BJ (cell line): ENCODE data around the gene PPP1R2. TPM values are rescaled to one million over a fixed set of nuclear protein-coding genes. Genes with fewer than 3 reads are reported as not detected.

Experiments
- CTCF ChIA-PET: fragments of 350-600 bp; formaldehyde crosslinking; extraction: SDS; loops from one replicate; lab custom pipeline; 2021; ENCODE audit warnings: antibody characterized with exemption, inconsistent platforms; lab: Yijun Ruan, JAX
- POLR2A ChIA-PET: fragments of 300-600 bp; sonication (Branson Sonifier 250); formaldehyde crosslinking; extraction: SDS; loops from one replicate; lab custom pipeline; 2021; ENCODE audit warnings: antibody characterized with exemption; lab: Charles Lee
- DNase-seq: peaks from one replicate; pipeline ENCODE4 v3.0.0-alpha.2; 2011; ENCODE audit warnings: low read depth
- H3K27me3 ChIP-seq: 2 replicates; pipeline ENCODE4 v1.6.0; 2011; ENCODE audit warnings: low read length; ENCODE audit not compliant: control insufficient read depth, insufficient read depth
- H3K36me3 ChIP-seq: 2 replicates; pipeline ENCODE4 v1.5.1; 2011; ENCODE audit warnings: low read length; ENCODE audit not compliant: control insufficient read depth, insufficient read depth
- H3K4me3 ChIP-seq: 2 replicates; pipeline ENCODE4 v1.5.1; 2011; ENCODE audit warnings: low read depth, mild to moderate bottlenecking, control low read depth, low read length
- CTCF ChIP-seq: IDR thresholded peaks from 2 replicates; pipeline ENCODE4 v1.5.1; 2011; ENCODE audit warnings: low read depth, mild to moderate bottlenecking, control low read depth, inconsistent platforms, low read length, moderate library complexity; ENCODE audit not compliant: insufficient read depth
- polyA plus RNA-seq: library from polyadenylated mRNA; depleted of rRNA; stranded (reverse); fragments of >200 nt; gene quantifications from 2 replicates; pipeline ENCODE4 v1.2.3, GENCODE V29; 2011

PPP1R2 gene
- polyA plus RNA-seq, 1 experiment: 41.9 TPM

- CTCF ChIA-PET: interaction anchor here (0.7 to 1.5 kb wide), 2 partner anchors 8 to 29 kb away, joined by 3 to 4 read pairs; partner anchors contain the start of gene PPP1R2
- DNase-seq: no peak
- POLR2A ChIA-PET: no interaction called here
- no peaks in the 10 kb centered on the region for H3K36me3 ChIP-seq
- no peak overlapping the region for H3K4me3 ChIP-seq
- peaks cover 4% of the 10 kb centered on the region for H3K27me3 ChIP-seq
- TF ChIP-seq CTCF: no peak
Measured at GRCh38 chr3:195551381-195551978, 8.4 kb upstream of the PPP1R2 start.

- ChIA-PET POLR2A (no interaction called here), CTCF (interaction anchor here (0.7 kb wide), 2 partner anchors 26 to 28 kb away, joined by 3 read pairs; no protein-coding TSS in a partner anchor)
- DNase-seq: no peak
- no peaks in the 10 kb centered on the region for H3K36me3 ChIP-seq
- no peak for TF ChIP-seq CTCF
- peaks cover 4% of the 10 kb centered on the region; the same call in 1 of the 2 replicates for H3K27me3 ChIP-seq
- H3K4me3 ChIP-seq: no peak overlapping the region
Measured at GRCh38 chr3:195550723-195551122, 7.6 kb upstream of the PPP1R2 start.

- no peak for TF ChIP-seq CTCF
- Histone ChIP-seq H3K36me3 (no peaks in the 10 kb centered on the region), H3K27me3 (peaks cover 4% of the 10 kb centered on the region; the same call in 1 of the 2 replicates), H3K4me3 (no peak overlapping the region)
- no peak for DNase-seq
- POLR2A ChIA-PET: no interaction called here
- CTCF ChIA-PET: interaction anchor here (0.7 kb wide), 1 partner anchor 27 kb away, joined by 3 read pairs; no protein-coding TSS in a partner anchor
Measured at GRCh38 chr3:195549931-195550519, 6.9 kb upstream of the PPP1R2 start.

GRCh38 chr3:195548987-195549386 lies 5.9 kb upstream of the PPP1R2 start:
- Histone ChIP-seq H3K36me3 (no peaks in the 10 kb centered on the region), H3K27me3 (peaks cover 2% of the 10 kb centered on the region; the same call in 1 of the 2 replicates), H3K4me3 (no peak overlapping the region)
- no peak for DNase-seq
- TF ChIP-seq CTCF: no peak
- ChIA-PET POLR2A (no interaction called here), CTCF (no interaction called here)

- Histone ChIP-seq H3K4me3 (no peak overlapping the region), H3K27me3 (peaks cover 2% of the 10 kb centered on the region; the same call in 1 of the 2 replicates), H3K36me3 (no peaks in the 10 kb centered on the region)
- no peak for TF ChIP-seq CTCF
- CTCF ChIA-PET: no interaction called here
- DNase-seq: no peak
- POLR2A ChIA-PET: no interaction called here
Measured at GRCh38 chr3:195548501-195548900, 5.4 kb upstream of the PPP1R2 start.
